HG03469 (cell line): ENCODE results near the gene MRPL37.

Experiments used
- ATAC-seq: cut with Tn5 transposase; IDR thresholded peaks from one replicate; pipeline ENCODE4 v1.9.1; 2021; ENCODE audit warnings: mild to moderate bottlenecking, moderate library complexity, moderate number of reproducible peaks; ENCODE audit not compliant: unreplicated experiment

MRPL37 gene

DNA sequence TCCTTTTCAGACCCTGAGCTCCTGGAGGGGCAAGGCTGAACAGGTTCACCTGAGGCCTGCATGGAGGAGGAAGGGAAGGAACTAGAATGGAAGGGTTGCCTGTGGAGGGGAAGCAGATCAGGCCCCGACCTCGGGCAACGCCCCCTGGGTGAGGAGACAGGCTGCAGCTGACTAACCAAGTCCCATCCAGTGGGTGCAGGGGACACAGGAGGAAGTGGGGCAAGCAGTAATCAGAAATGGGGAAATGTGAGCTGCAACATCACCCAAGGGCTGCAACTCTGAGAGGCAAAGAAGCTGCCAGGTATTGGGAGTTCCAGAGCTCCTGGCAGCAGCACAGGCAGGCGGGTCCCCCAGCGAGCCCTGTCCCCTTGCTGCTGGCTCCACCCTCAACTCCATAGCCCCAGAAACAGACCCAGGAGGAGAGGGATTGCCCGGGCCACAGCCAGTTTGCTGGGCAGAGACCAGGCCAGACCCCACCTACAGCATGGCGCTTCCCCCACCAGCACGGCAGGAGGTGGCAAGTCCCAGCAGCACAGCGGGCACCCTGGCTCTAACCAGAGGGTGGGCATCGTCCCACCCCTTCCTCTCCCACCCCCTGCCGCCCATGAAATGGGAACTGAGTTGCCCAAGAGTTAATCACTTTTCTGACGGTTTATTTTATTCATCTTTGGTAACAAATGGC is 38.5 kb downstream of the MRPL37 start:
- no peak for ATAC-seq

DNA sequence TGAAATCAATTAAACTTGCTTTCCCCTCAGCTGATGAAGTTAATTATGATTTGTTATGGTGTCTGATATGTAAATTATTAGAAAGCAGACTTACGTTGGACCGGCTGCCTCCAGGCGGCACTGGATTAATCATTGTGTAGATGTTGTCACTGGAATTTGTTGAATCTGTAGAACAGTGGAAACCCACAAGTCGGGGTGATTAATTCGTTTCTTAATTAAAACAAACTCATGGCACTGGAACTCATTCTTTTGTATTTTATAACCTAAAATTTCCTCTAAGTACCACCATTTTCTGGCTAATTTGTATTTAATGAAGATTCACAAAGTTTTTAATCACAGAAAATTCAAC is 39.0 kb downstream of the MRPL37 start:
- no peak for ATAC-seq

DNA sequence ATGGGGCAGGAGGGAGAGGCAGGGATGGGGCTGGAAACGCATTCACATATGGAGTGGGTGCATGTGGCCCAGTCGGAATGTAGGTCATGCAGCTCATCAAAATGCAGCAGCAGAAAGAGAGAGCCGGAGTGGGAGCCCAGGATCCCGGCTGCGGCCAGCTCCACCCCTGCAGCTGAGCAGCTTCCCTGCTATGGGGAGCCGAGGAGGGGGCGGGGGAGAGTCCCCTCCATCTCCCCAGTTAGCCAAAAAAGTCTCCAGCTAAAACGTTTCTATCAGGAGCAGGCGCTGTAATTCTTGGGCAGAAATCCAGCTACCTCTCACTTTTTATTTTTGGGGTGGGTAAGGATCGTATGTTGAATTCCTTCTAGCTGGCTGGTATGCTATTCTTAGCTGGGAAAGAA is 39.7 kb downstream of the MRPL37 start:
- ATAC-seq, result no peak

DNA sequence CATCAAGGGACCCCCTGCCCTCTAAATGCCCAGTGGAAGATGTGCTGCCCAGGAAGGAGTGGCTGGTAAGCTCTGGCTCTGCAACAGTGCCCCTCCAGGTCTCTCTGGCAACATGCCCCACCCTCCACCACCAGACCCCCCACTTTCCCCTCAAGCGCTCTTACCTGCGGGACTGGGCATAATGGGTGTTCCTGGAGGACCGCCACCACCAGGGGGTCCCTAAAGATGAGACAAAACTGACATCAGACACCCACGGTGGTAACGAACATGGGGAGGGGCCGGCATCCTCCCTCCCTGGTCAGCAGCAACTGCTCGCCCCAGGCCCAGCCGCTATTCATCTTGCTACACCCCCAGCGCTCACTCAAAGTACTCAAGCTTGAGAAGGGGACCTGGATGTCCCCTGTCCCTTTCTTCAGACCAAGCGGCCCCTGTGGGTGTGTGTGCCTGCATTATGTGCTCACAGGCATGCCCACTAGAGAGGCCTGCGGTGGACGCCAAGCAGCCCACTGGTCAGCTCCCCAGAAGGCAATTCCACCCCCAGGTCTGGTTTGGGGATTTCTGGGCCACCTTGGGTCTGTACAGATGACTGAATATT is 40.9 kb downstream of the MRPL37 start:
- ATAC-seq, result no peak

DNA sequence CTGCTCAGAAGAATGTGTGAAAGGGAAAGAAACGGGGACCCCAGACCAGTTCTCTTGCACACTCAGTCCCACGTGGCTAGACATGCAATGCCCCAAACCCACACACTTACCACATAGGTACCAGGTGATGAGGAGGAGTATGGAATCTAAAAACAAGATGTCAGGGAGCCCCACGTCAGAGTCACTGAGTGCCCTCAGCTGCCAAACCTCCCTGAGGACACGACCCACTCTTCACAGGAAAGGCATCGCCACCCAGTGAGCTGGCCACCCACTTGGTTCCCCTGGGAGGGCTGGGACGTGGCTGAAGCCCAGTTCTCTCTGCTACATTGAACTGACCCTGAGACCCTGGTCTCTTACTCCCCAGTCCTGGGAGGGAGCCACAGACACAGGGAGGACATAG is 41.4 kb downstream of the MRPL37 start:
- no peak for ATAC-seq

DNA sequence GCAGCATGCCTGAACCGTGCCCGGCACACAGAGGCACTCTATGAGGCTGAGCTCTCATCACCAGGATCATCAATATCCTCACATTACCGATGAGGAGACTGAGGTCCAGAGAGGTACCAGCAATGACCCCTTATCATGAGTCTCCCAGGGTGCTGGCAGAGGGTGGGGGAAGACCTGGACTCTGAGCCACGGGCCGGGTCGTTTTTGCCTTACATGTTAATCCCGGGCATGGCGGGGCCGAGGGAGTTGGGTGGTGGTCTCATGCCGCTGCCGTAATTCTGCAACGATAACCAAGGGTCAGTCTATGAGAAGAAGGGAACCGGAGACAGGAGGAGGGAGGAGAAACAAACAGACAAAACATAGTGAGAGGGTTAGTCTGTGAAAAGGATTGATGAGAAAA is 43.1 kb downstream of the MRPL37 start:
- no peak for ATAC-seq

DNA sequence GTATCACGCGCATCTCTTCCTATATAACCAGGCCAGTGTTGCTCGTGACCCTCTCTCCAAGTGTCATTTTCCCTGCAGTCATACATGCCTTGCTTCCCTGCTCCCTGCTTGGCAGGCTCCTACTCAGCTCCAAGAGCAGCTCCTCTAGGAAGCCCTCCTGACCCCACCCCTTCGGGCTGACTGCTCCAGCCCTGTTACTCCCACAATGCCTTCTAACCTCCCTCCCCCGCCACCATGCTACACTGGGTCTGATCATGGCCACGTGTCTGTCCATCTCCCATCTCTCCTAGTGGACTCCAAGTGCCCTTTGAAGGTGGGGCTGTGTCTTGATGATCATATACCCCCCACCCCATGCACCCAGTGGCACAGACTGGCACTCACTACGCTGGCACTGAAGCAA is 44.7 kb downstream of the MRPL37 start:
- ATAC-seq, result no peak

DNA sequence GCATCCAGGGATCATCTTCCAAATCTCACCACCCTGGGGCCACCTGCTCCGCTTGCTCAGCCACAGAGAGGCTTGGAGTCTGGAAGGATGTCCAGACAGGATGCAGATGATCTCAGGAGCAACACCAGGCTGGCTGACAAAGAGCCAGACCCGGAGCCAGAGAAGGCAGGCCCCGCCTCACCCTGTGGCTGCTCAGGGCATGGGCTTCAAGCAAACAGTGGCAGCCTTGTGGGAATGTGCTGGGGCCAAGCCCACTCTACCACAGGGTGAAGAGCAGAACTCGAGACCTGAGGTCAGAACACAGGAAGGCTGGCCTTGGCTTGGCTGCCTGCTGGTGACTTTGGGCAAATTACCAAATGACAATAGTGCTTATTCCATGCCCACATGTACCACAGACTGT is 45.5 kb downstream of the MRPL37 start:
- no peak for ATAC-seq

DNA sequence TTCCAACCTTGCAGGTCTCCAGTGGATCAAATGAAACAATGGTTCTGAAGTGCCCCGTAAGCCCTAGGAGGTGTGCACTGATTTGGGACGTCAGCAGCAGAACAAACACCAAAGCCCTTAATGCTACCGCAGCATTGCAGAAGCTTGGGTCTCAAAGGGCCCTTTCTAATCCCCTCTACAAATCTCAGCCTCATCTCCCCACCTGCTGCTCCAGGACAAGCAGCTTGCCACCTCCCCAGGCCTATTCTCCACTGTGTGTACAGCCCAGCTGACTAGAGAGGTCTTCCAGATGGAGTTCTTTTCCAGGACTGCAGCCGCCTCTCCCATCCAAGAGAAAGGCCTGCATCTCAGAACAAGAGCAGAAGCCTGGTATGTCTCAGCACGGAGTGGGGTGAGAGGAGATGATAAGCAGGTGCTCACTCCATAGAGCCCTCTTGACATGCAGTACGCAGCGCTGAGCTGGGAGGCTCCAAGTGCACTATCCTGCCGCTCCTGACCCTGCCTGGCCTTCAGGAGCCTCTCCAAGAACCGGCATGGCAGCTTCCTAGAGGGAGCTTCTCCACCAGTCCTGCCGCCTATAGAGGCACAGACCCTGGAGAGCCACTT is 46.3 kb downstream of the MRPL37 start:
- no peak for ATAC-seq

DNA sequence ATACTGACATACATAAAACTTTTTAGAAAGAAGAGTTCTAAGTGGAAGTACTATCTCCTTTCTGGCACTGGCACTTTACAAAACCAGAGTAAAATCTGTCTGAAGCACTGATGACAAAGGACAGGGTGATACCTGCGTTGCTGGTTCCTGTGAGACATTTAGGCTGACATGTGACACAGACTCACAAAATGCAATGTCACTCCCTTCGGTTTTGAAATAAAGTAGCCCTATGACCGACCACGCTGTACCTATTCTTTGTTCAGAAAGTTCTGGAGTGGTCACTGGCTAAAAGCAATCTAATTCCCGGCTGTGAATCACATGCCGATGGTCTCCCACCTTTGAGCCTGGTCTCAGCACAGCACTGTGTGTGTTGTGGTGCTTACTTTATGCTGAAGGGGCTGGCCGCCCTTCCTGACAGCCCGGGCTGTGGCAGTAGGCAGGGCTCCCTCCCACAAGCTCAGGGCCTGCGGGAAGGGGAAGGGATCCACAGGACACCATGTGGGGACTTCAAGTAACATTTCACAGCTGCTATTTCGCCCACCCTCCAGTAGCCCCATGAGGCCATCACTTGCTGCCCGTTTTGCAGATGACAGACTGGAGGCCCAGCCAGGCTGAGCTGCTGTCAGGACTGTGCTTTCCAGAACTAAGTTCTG is 48.0 kb downstream of the MRPL37 start:
- no peak for ATAC-seq

DNA sequence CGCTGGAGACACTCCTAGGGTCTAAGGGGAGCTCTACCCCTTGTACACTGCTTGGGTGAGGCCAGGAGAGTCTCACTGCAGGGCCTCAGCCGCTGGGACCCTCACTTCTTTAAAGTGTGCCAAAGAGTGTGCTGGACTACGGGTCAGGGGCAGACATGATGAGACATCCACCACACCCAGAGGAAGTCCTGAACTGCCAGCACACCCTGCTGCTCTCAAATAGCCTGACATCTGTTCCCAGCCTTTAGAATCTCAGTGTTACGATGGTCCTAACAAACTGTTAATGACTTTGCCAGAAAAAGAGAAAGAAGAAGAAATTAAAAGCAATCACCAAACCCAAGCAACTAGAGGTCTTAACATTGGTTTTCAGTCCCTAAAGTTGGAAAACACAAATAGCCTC is 49.0 kb downstream of the MRPL37 start:
- ATAC-seq, result no peak

DNA sequence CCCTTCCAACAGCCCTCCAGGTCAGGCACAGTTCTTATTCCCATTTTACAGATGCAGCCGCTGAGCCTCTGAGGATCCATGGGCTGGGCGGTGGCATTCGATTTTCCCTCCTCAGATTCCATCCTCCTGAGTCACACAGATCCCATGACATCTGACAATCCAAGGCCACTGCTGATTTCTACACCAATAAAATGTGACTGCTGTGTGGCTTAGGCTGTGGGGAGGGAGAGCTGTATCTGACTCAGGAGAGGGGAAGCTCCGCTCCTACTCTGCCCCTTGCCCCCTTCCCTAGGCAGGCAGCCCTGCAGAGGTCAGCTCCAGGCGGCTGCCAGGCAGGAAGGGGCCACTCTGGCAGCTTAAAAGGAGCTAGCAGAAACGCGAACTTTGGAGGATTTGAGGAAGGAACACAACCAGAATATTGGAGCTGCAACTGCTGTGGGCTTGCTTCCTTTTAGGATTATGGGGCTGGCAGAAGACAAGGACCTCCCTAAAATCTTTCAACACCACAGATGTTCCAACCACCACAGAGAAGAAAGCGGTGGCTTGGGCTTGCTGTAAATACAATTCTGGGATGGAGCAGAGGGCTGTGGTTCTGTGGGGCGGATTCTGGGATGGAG is 50.0 kb downstream of the MRPL37 start:
- ATAC-seq, result no peak

DNA sequence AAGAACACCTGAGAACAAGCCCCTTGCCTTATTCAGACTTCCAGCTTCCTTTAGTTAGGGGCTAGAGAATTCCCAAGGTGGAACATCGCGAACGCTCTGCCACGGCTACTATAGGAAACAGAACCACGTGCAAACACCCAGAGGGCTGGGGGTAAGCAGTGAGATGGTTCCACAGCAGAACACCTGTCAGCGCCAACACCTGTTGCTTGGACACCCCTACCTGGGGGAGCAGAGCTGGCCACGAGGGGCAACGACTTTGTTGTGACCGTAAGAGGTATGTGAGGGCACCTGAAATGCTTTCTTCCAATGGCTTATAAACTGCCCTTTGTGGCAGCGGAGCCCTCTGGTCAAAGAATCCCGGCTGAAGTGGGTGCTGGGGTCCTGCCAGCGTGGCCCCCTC is 50.7 kb downstream of the MRPL37 start:
- ATAC-seq, result no peak

DNA sequence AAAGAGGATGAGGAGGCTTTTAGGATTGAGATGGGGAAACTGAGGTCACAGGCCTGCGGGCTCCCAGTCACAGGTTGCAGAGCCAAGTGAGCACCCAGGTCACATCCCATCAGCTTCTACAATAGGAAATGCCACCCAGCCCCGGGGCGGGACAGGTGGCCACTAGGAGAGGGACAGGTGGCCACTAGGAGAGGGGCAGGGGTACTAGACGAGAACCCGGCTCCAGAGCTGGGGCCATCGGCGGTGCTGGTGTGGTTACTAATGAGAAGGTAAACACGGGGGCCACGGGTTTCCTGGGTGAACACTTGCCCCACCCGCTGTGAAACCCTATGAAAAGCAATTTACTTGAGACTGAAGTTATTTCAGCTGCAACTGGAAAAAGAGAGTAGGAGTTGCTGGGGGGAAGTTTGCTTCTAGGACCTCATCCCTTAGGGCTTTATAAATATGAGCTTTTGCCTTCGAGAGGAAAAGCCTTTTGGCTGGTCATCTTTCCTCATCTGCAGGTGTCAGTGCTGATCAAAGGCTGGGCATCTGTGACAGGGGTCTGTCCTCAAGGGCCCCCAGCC is 52.5 kb downstream of the MRPL37 start:
- ATAC-seq, result no peak

DNA sequence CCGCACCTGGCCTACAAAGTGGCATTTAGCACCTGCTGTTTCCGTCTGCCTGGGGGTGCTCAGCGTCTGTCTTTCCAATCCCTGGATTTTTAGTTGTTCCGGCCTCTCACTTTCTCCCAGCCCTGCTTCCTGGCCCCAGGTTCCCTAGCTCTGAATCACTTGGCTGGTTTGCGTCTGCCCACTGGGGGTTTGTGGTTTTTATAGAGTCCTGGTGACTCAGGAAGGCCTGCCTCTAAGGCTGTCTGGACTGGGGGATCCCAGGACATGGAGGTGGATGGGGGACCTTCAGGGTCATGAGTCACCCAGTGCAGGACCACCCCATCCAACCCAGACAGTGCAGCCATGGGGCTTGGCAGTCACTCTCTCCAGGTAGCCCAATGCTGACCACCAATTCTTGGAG is 53.5 kb downstream of the MRPL37 start:
- ATAC-seq, result no peak

DNA sequence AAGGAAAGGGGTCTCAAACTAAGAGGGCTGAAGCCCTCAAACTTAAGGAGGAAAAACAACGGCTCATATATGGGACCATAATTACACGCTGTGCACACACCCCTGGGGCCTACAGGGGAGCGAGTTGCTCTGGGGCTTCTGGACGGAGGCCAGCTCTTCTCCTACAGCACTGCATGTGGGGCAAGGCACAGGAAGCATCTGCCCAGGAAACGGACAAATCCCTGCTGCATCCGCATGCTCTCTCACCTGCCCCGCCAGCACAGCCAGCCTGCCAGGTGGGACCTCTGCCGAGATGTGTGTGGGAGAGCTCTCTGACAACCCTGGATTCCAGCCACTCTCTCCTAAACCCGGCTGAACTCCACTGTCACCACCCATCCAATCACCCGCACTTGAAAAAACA is 54.1 kb downstream of the MRPL37 start:
- ATAC-seq, result no peak

DNA sequence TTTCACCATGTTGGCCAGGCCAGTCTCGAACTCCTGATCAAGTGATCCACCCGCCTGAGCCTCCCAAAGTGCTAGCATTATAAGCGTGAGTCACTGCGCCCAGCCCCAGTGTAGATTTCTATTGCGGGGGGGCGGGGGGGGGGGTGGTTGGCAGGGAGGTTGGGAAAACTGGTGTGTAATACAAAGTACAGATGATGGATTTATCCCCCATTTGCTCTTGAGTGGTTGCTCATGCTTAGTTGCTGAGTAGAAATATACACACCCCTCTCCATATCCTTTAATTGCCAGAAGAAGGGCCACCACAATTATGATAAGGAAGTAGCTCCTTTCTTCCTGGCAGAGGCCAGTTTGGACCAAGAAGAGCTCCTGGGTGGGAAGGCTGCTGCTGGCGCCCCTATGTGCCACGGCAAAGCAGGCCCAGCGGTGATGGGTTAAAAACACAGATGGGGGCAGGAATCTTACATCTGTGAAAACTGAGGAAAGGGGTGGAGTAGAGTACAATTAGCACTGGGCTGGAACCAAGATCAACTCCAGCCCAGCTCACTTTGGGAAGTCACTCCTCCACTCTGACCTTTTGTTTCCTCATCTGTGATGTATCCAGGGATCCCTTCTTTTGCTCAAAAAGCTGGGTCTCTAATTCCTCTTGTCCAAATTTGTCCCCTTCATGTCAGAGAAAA is 55.2 kb downstream of the MRPL37 start:
- ATAC-seq, result no peak

DNA sequence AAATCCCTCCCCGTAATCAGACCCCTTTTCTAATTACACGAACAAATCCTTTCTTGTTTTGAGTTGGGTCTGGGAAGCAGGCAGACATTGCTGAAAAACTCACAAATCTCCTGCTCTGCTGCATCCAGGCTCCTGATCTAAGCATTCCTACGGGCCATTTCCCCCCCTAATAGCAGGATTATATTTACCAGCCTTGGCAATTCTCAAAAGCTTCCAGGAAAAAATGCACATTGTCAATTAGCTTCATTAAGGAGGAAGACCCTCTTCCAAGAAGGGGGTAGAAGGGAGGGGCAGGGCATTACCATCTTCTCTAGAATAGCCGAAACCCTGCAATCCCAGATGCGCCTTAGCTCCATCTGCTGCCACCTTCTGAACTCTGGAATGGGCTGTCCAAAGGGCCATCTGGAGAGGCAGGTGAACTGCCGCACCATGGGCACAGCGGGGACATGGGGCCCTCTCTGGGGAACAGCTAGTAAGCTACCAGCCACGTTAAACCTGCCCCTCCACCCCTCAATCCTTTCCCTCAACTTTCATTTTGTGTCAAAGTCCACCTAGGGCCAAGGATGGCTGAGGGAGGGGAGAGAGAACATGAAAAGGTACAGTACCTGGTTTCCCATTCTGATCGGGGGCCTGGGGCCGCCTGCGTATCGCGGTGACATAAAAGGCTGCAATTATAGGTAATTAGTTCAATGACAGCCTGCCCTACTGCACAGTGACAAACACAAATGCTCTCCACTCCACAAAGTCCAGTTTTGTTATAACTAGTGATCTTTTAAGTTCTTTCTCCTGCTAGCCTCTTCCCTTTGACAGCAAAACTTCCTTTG is 56.8 kb downstream of the MRPL37 start:
- no peak for ATAC-seq

DNA sequence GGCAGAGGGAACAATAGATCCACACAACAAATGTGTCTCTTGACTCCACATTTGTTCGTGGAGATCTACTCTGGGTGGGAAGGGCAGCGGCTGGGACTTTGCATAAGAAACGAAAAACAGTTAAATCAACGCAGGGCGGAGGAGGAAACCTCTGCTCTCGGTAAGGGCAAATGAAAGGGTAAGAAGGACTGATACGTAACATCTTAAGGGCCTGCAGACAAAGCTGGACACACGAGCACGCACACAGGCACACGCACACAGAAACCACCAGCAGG is 57.3 kb downstream of the MRPL37 start:
- ATAC-seq, result no peak

DNA sequence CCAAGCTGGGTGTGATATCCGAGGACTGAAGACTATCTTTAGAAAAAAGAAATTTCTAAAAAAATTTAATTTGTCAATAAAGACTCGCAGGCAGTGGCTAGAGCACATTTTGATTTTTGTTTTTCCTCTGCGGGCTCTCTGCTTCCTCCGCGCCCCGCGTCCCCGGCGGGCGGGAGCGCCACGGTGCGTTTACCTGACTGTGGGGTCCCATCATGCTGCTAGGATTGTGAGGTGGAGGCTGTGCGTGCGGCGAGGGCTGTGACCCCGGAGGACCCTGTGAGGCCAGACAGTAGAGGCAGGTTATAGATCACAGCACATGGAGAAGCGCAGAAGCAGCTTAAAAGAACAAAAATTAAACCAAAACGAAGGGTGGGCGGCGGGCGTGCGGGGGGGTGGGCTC is 57.9 kb downstream of the MRPL37 start:
- no peak for ATAC-seq
